Ishikawa (cell line): ENCODE measurements around the gene CRY1.

ENCODE experiments used
- CEBPB ChIP-seq: IDR thresholded peaks from 2 replicates; pipeline ENCODE4 v1.6.1; 2012
- CREB1 ChIP-seq: IDR thresholded peaks from 2 replicates; pipeline ENCODE4 v1.6.1; 2012; ENCODE audit warnings: low read depth
- EGR1 ChIP-seq: IDR thresholded peaks from 2 replicates; pipeline ENCODE4 v1.6.1; 2012
- EP300 ChIP-seq: IDR thresholded peaks from 2 replicates; pipeline ENCODE4 v1.6.1; 2012; ENCODE audit warnings: borderline replicate concordance
- FOXM1 ChIP-seq: IDR thresholded peaks from 2 replicates; pipeline ENCODE4 v1.6.1; 2012; ENCODE audit warnings: low read depth, borderline replicate concordance
- MAX ChIP-seq: IDR thresholded peaks from 2 replicates; pipeline ENCODE4 v1.6.1; 2012
- NFIC ChIP-seq: IDR thresholded peaks from 2 replicates; pipeline ENCODE4 v1.6.1; 2012
- RAD21 ChIP-seq: IDR thresholded peaks from 2 replicates; pipeline ENCODE4 v1.6.1; 2012; ENCODE audit warnings: low read depth
- REST ChIP-seq: IDR thresholded peaks from 2 replicates; pipeline ENCODE4 v1.6.1; 2012; ENCODE audit warnings: low read depth, mild to moderate bottlenecking
- TAF1 ChIP-seq: IDR thresholded peaks from 2 replicates; pipeline ENCODE4 v1.6.1; 2012; ENCODE audit warnings: low read depth, mild to moderate bottlenecking
- TCF12 ChIP-seq: IDR thresholded peaks from 2 replicates; pipeline ENCODE4 v1.6.1; 2012; ENCODE audit warnings: low read depth
- TEAD4 ChIP-seq: IDR thresholded peaks from 2 replicates; pipeline ENCODE4 v1.6.1; 2012
- USF1 ChIP-seq: IDR thresholded peaks from 2 replicates; pipeline ENCODE4 v1.6.1; 2012
- YY1 ChIP-seq: IDR thresholded peaks from 2 replicates; pipeline ENCODE4 v1.6.1; 2012; ENCODE audit warnings: low read depth
- ZBTB7A ChIP-seq: IDR thresholded peaks from 2 replicates; pipeline ENCODE4 v1.6.1; 2012; ENCODE audit warnings: low read depth

Gene CRY1

GRCh38 chr12:107093417-107094182 is at the start of gene CRY1:
Gene CRY1, minus strand, starts transcription at chr12:107093549. Its CDS starts 588 bp downstream, at chr12:107092961.
- TF ChIP-seq MAX (peak; percentile 62), EGR1 (no peak), ZBTB7A (no peak), USF1 (peak; percentile 93), TAF1 (peak; percentile 62), NFIC (no peak)

- TF ChIP-seq CREB1: no peak
- no peak for TF ChIP-seq CEBPB
- TF ChIP-seq MAX: no peak
- TF ChIP-seq NFIC: no peak
- TF ChIP-seq REST: no peak
- no peak for TF ChIP-seq USF1
- no peak for TF ChIP-seq FOXM1
- no peak for TF ChIP-seq RAD21
- TF ChIP-seq TAF1: no peak
- no peak for TF ChIP-seq YY1
- no peak for TF ChIP-seq EGR1
- no peak for TF ChIP-seq TEAD4
- no peak for TF ChIP-seq ZBTB7A
Observed at GRCh38 chr12:107139787-107140186, 46.4 kb upstream of the CRY1 start.

- TF ChIP-seq EGR1: no peak
Observed at GRCh38 chr12:107138990-107139389, 45.6 kb upstream of the CRY1 start.

- TF ChIP-seq USF1 (no peak), EP300 (no peak), REST (no peak), EGR1 (no peak), MAX (no peak), TCF12 (no peak), ZBTB7A (no peak), RAD21 (no peak), TEAD4 (no peak), TAF1 (no peak), CREB1 (no peak), FOXM1 (no peak), YY1 (no peak), NFIC (no peak), CEBPB (no peak)
Observed at GRCh38 chr12:107135177-107135576, 41.8 kb upstream of the CRY1 start.

GRCh38 chr12:107134558-107134957 is 41.2 kb upstream of the CRY1 start:
- no peak for TF ChIP-seq RAD21
- TF ChIP-seq FOXM1: no peak
- no peak for TF ChIP-seq USF1
- no peak for TF ChIP-seq REST
- TF ChIP-seq CEBPB: no peak
- TF ChIP-seq ZBTB7A: no peak
- TF ChIP-seq TCF12: no peak
